DMS114 treated with DMSO at 0.1 percent for 48 hours (cell line): ENCODE results near the gene LAMC1.
"Not testable (repeated sequence)": the region's sequence is repeated elsewhere in the genome, so short reads cannot be mapped to it uniquely, and the experiment has no call there.

Experiments used
- DNase-seq: peaks from one replicate; lab custom pipeline; 2025; ENCODE audit not compliant: unreplicated experiment; lab: John Stamatoyannopoulos, UW

Gene LAMC1

GRCh38 chr1:183043254-183043653, 20.0 kb downstream of the LAMC1 start:
- no peak for DNase-seq

GRCh38 chr1:183043872-183044854, 20.9 kb downstream of the LAMC1 start:
- DNase-seq, result no peak

- DNase-seq, result no peak
Measured at GRCh38 chr1:183044893-183045649, 21.9 kb downstream of the LAMC1 start.

DNA sequence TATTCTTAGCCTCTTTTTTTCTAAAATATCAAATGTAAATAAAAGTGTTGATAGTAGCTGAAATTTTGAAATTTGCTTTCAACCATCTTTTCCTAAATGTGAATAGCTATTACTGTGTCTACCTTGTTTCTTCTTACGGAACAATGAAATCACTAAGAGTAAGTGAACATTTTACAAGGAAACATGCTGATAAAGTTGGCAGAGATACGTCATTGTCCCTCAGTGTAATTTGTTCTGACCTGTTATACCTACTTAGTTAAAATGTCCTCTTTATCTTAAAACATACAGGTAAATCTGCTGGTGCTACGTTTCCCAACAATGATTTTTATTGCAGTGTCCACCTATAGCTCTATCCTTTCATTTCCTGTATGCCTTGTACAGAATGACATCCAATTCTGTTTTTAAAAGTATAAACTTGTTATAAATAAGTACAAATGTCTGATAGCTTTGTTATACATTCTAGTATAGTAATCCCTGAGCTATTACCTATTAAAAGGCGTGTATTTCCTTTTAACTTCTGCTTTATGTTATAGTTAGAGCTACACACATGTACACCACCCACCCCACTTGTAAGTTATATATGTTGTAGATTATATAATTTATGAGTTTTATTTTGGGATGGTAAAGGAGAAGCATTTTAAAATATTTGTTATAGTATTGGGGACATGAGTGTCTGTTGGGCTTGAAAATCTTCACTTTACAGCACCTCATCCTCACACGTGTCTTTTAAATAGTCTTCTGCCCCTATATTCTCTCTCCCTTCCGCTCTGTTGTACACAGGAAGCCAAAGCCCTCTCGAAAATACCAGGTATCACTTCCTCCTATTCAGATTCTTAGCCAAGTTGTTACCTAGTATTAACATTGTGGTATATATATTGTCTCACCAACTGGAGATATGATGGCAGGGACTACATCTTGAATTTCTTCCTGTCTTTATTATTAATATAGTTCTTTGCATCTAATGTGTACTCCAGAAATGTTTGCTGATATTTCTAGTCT, 25.2 kb downstream of the LAMC1 start:
- DNase-seq, result no peak

DNA sequence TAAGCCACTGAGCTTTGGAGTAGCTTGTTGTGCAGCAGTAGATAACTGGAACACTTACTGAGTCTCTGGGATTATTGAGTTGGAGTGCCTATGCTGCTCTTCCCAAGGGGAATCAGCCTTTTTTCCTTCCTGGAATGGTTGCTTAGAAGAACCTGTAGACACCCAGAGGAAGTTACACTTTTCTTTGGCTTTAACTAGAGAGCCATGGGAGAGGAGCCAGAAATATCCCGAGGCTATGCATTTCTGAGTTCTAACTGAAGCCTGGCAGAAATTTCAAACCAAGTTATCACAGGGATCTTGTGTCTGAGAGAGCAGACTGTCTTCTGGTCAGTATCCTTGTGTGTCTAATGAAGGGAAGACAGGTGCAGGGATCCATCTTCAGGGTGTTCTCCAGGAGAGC, 28.3 kb downstream of the LAMC1 start:
- DNase-seq, result no peak

GRCh38 chr1:183052861-183053260, 29.6 kb downstream of the LAMC1 start:
- DNase-seq, result no peak

- no peak for DNase-seq
Measured at GRCh38 chr1:183058851-183059502, 35.8 kb downstream of the LAMC1 start.

DNA sequence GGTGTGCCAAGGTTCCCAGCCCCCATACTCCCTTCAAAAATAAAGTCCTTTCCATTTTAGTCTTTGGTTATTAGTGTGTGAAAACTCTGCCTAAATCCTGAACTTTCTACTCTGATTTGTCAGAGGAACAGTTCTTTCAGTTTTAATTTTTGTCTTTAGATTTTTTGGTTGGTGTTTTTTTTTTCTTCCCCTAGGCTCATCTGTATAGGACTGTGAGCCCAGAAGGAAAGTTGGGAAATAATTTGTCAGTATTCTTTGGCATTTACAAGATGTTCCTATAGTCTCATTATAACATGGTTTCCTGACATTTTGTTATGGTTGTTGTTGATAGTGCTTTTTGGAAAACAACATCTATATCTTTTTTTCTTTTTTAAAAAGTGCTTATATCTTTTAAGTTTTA, 38.0 kb downstream of the LAMC1 start:
- no peak for DNase-seq

- no peak for DNase-seq
Measured at GRCh38 chr1:183063349-183063748, 40.1 kb downstream of the LAMC1 start.

DNA sequence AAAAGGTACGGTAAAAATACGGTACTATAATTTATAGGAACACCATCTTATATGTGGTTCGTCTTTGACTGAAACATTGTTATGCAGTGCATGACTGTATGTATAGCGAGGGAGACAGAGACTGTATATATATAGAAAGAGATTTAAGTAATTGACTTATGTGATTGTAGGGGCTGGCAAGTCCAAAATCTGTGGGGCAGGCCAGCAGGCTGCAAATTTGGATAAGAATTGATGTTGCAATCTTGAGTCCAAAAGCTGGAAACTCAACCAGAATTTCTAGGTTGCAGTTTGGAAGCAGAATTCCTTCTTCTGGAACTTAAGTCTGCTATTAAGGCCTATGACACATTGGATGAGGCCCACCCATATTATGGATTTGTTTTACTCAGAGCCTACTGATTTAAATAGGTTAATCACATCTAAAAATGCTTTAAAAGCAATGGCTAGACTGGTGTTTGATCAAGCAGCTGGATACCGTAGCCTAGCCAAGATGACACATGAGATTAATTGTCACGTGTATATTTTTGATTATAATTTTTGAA, 42.0 kb downstream of the LAMC1 start:
- no peak for DNase-seq

DNA sequence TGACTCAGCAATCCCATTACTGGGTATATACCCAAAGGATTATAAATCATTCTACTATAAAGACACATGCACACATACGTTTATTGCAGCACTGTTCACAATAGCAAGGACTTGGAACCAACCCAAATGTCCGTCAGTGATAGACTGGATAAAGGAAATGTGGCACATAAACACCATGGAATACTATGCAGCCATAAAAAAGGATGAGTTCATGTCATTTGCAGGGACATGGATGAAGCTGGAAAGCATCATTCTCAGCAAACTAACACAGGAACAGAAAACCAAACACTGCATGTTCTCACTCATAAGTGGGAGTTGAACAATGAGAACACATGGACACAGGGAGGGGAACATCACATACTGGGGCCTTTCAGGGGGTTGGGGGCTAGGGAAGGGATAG, 43.2 kb downstream of the LAMC1 start:
- DNase-seq, result not testable (repeated sequence)

DNA sequence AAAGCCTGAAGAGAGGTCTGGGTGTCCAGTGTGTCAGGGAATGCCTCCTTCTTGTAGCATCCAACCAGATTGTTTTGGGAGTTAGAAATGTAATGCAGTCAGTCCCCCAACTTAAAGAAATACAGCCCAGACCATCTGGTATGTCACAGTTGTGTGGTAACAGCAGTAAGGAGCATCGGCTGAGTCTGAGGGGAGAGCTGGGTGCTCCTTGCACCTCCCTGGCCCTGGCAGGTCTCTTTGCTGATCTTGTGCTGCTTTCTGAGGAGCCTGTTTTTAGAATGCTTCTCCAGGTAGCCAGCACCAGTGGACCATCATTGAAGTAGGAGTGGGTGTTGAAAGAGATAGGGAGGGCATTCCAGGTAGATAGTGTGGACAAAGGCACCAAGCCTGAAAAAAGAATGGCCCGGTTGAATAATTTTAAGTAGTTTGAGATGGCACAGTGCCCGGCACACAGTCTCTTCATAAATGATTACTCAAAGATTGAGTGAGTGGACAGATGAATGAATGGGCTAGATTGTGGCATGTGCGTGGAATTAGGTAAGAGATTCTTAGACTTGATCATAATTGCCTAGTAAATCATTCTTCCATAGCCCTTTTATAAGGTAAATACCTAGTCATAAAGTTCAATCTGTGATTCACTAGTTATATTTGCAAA, 46.5 kb downstream of the LAMC1 start:
- no peak for DNase-seq

- DNase-seq, result no peak
Measured at GRCh38 chr1:183070234-183070922, 47.2 kb downstream of the LAMC1 start.

GRCh38 chr1:183070923-183071618, 47.9 kb downstream of the LAMC1 start:
- DNase-seq, result no peak

- DNase-seq, result not testable (repeated sequence)
Measured at GRCh38 chr1:183072595-183072994, 49.4 kb downstream of the LAMC1 start.

GRCh38 chr1:183073320-183073719, 50.1 kb downstream of the LAMC1 start:
- no peak for DNase-seq

DNA sequence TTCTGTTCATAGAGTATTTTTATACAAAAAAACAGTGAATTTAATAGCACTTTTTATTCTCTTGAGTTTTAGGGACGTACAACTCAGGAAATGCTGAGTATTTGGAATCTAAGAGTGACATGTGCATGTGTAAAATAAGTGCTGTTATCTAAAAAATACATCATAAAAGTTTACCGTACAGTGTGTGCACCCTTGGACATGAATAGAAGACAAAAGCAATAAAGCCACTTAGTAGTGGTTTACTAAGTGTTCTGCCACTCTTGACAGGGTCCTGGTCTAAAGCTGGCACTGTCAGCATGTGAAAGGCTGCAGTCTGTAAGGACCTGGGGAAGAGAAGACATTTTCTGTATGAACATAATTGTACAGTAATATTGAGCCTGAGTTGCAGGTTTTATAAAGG, 51.0 kb downstream of the LAMC1 start:
- no peak for DNase-seq

DNA sequence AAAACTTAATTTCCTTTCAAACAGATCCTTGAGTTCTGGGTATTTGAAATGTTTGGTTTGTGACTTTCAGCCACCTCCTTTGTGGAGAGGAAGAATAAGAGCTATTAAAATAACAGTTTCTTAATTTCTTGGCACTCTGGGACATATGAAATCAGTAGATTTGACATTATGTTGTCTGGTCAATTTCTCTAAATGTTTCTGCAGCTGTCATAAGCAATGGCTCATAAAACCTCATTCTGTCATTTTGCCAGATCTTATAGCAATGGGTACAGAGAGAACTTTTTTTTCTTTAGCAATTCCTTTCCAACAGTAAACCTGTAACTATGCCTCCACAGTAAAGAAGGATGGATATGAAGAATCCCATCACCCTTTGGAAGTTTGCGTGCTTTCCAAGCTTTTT, 52.6 kb downstream of the LAMC1 start:
- DNase-seq, result no peak
